Measurements from ENCODE around the gene NDST4. TPM values are rescaled to one million over a fixed set of nuclear protein-coding genes. Genes with fewer than 3 reads are reported as not detected.

NDST4 gene
- total RNA-seq, 4 donors from 2014 or later: not detected

DNA sequence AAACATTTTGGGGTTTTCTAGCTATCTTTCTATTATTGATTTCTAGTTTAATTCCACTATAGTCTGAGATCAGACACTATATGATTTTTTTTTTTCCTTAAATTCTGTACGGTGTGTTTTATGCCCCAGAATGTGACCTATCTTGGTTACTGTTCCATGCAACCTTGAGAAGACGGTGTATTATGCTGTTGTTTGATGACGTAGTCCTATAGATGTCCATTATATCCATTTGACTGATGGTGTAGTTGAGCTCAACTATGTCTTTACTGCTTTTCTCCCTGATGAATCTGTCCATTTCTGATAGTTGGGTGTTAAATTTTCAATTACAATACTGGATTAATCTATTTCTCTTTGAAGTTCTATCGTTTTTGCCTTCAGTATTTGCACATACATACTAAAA lies 212.5 kb downstream of the NDST4 start:
- no peaks in the 10 kb centered on the region for H3K4me1 ChIP-seq
- TF ChIP-seq POLR2A (IDR thresholded peaks at IDR 0.05): no peak
- TF ChIP-seq, protein P1, sequence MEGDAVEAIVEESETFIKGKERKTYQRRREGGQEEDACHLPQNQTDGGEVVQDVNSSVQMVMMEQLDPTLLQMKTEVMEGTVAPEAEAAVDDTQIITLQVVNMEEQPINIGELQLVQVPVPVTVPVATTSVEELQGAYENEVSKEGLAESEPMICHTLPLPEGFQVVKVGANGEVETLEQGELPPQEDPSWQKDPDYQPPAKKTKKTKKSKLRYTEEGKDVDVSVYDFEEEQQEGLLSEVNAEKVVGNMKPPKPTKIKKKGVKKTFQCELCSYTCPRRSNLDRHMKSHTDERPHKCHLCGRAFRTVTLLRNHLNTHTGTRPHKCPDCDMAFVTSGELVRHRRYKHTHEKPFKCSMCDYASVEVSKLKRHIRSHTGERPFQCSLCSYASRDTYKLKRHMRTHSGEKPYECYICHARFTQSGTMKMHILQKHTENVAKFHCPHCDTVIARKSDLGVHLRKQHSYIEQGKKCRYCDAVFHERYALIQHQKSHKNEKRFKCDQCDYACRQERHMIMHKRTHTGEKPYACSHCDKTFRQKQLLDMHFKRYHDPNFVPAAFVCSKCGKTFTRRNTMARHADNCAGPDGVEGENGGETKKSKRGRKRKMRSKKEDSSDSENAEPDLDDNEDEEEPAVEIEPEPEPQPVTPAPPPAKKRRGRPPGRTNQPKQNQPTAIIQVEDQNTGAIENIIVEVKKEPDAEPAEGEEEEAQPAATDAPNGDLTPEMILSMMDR (IDR thresholded peaks at IDR 0.05): no peak
- WGBS, 2 donors: 57 to 63% methylated on average over 4 of the region's 4 CpGs
- H3K4me3 ChIP-seq: no peak overlapping the region
- no peaks in the 10 kb centered on the region for H3K36me3 ChIP-seq
- no peaks in the 10 kb centered on the region for H3K9me3 ChIP-seq
- intact Hi-C loops (cut with DNase I): no loop called here
- DNase-seq: no peak
- H3K27me3 ChIP-seq: no peaks in the 10 kb centered on the region
- no peak overlapping the region for H3K27ac ChIP-seq

DNA sequence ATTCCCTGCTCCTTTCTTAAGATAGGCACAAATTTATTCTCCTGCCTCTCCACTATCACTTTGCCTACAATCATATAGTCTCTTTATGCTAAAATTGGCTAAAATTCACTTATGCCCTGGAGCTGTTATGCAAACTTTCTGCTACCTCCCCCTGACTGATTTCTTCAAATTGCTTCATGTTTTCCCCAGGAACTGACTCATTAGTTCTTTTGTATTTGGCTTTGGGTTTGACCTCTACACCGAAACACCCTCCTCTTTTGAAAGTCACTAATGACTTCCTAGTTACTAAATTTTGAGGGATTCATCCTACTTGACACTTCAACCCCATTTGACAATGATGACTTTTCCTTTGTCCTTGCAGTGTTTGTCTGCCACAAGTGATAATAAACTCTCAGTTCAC lies 222.6 kb downstream of the NDST4 start:
- no peak overlapping the region for H3K4me3 ChIP-seq
- H3K27me3 ChIP-seq: no peaks in the 10 kb centered on the region
- 21 to 27% methylated on average over 1 of the region's 1 CpG for WGBS, 2 donors
- no peaks in the 10 kb centered on the region for H3K4me1 ChIP-seq
- TF ChIP-seq, protein P1 (IDR thresholded peaks at IDR 0.05): no peak
- no peak for TF ChIP-seq POLR2A (IDR thresholded peaks at IDR 0.05)
- H3K36me3 ChIP-seq: no peaks in the 10 kb centered on the region
- intact Hi-C loops (cut with DNase I): no loop called here
- no peak overlapping the region for H3K27ac ChIP-seq
- H3K9me3 ChIP-seq: no peaks in the 10 kb centered on the region
- no peak for DNase-seq

DNA sequence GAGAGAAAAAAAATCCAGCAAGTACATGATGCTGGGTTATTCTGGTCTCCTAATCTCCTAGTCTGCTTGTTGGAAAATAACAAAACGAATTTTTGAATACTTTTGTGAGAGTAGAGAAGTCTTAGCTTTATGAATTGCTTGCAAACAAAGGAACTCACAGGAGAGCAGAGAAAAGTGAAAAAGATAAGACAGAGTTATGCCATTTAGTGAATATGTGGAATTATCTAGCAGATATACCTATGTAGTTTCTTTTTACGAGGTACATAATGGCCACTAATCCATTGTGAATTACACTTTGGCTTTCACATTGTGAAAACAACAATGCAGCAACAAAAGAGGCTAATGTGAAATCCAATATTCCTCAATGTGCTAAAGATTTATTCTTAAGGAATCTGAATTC lies 226.7 kb downstream of the NDST4 start:
- no peaks in the 10 kb centered on the region for H3K4me1 ChIP-seq
- no peaks in the 10 kb centered on the region for H3K9me3 ChIP-seq
- no peaks in the 10 kb centered on the region for H3K27me3 ChIP-seq
- H3K4me3 ChIP-seq: no peak overlapping the region
- H3K36me3 ChIP-seq: no peaks in the 10 kb centered on the region
- intact Hi-C loops (cut with DNase I): no loop called here
- H3K27ac ChIP-seq: no peak overlapping the region
- no peak for DNase-seq
- TF ChIP-seq, protein P1 (IDR thresholded peaks at IDR 0.05): no peak
- no peak for TF ChIP-seq POLR2A (IDR thresholded peaks at IDR 0.05)
- 33 to 54% methylated on average over 2 of the region's 2 CpGs for WGBS, 2 donors

DNA sequence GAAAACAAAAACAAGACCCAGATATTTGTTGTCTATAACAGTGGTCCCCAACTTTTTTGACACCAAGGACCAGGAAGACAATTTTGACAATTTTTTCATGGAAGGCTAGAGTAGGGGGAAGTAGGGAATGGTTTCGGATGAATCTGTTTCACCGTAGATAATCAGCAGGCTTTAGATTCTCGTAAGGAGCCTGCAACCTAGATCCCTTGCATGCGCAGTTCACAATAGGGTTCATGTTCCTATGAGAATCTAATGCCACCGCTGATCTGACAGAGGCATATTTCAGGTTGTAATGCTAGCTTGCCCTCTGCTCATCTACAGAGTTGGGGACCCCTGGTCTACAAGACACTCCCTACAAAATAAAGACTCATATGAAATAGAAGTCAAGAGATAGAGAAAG lies 229.8 kb downstream of the NDST4 start:
- 75 to 86% methylated on average over 5 of the region's 5 CpGs for WGBS, 2 donors
- no peaks in the 10 kb centered on the region for H3K36me3 ChIP-seq
- H3K9me3 ChIP-seq: no peaks in the 10 kb centered on the region
- H3K27me3 ChIP-seq: no peaks in the 10 kb centered on the region
- intact Hi-C loops (cut with DNase I): no loop called here
- H3K4me3 ChIP-seq: no peak overlapping the region
- DNase-seq: no peak
- no peak overlapping the region for H3K27ac ChIP-seq
- no peaks in the 10 kb centered on the region for H3K4me1 ChIP-seq
- TF ChIP-seq POLR2A (IDR thresholded peaks at IDR 0.05): no peak
- TF ChIP-seq, protein P1 (IDR thresholded peaks at IDR 0.05): no peak

DNA sequence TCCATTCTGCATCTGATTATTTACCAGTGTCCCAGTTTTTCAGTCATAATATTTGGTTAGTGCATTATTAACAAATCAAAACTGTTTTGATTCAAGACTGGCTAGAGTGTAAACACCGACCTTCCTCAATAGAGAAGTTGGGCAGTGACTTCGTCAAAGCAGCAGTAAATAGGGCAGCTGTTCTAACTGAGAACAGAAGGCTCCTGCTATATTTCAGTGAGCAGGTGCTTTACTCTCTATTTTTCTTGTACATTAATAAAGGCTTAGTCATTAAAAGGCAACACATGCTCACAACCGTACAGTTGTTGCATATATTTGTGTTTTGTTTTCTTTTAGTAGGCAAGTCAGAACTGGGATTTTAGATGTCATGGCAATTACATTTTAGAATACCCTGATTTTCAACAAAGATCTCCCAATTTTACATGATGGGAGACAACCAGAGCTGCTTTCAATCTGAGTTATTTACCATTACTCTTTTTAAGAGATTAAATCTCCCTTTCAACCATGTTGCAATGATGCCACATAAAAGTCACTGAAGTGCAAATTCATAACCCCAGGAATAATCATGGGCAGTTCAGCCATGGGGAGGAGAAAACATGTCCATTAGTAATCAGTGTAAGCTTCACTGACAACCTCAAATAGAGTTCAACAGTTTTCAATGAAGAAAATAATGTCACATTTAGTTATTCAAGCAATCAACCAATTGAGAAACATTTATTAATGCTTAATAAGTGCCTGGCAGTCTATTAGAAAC lies 233.3 kb downstream of the NDST4 start:
- Histone ChIP-seq H3K27me3 (no peaks in the 10 kb centered on the region), H3K9me3 (no peaks in the 10 kb centered on the region), H3K27ac (no peak overlapping the region), H3K4me3 (no peak overlapping the region), H3K4me1 (no peaks in the 10 kb centered on the region), H3K36me3 (no peaks in the 10 kb centered on the region)
- intact Hi-C loops (cut with DNase I): no loop called here
- DNase-seq: no peak
- 24 to 42% methylated on average over 3 of the region's 3 CpGs for WGBS, 2 donors
- TF ChIP-seq, protein P1 (IDR thresholded peaks at IDR 0.05): no peak
- no peak for TF ChIP-seq POLR2A (IDR thresholded peaks at IDR 0.05)
